ENCODE measurements around the gene FAM81B.

The FAM81B gene

DNA sequence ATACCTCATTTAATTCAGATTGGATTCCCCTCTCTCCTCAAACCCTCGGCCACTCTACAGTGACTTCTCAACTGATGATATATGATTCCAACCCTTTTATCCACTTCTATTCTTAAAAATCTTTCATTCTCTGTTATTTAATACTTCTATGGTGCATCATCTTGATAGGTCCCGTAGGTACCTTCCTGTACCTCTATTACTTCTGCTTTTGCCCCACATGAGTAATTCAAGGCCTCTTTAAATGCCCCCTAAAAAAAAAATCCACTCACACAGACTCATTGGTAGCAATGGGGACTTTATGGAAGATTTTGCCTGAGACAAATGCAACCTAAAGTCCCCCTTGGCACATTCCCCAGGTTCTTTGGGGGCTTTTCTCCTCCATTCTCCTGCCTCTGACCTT lies 54.3 kb downstream of the FAM81B start:
- Histone ChIP-seq H3K9me3 (no peaks in the 10 kb centered on the region), H3K27me3 (peaks cover 16% of the 10 kb centered on the region), H3K4me3 (ENCODE audit: low read depth, low read length) (no peak overlapping the region), H3K36me3 (no peaks in the 10 kb centered on the region), H3K4me1 (no peaks in the 10 kb centered on the region)
- no peak for DNase-seq
- TF ChIP-seq, protein P1, sequence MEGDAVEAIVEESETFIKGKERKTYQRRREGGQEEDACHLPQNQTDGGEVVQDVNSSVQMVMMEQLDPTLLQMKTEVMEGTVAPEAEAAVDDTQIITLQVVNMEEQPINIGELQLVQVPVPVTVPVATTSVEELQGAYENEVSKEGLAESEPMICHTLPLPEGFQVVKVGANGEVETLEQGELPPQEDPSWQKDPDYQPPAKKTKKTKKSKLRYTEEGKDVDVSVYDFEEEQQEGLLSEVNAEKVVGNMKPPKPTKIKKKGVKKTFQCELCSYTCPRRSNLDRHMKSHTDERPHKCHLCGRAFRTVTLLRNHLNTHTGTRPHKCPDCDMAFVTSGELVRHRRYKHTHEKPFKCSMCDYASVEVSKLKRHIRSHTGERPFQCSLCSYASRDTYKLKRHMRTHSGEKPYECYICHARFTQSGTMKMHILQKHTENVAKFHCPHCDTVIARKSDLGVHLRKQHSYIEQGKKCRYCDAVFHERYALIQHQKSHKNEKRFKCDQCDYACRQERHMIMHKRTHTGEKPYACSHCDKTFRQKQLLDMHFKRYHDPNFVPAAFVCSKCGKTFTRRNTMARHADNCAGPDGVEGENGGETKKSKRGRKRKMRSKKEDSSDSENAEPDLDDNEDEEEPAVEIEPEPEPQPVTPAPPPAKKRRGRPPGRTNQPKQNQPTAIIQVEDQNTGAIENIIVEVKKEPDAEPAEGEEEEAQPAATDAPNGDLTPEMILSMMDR (IDR thresholded peaks at IDR 0.05; ENCODE audit: low read depth, low read length), result no peak

DNA sequence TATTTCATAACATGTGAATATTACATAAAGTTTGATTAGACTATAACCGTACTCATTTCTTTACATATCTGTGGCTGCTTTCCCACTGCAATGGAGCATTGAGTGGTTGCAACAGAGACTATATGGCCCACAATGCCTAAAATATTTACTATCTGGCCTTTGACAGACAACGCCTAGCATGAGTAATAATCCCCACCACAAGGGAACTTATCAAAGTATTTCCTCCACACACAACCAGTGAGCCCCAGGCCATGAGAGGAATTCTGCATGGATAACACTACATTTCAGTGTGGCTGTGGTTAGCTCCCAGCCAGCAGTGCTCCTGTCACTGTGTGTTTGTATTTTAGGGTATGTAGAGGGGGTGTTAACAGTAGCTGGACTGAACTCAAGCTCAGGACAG lies 54.8 kb downstream of the FAM81B start:
- H3K27me3 ChIP-seq, result peaks cover 11% of the 10 kb centered on the region
- TF ChIP-seq, protein P1 (IDR thresholded peaks at IDR 0.05; ENCODE audit: low read depth, low read length), result no peak
- H3K9me3 ChIP-seq, result no peaks in the 10 kb centered on the region
- H3K36me3 ChIP-seq, result no peaks in the 10 kb centered on the region
- no peak for DNase-seq
- no peaks in the 10 kb centered on the region for H3K4me1 ChIP-seq
- H3K4me3 ChIP-seq (ENCODE audit: low read depth, low read length), result no peak overlapping the region

DNA sequence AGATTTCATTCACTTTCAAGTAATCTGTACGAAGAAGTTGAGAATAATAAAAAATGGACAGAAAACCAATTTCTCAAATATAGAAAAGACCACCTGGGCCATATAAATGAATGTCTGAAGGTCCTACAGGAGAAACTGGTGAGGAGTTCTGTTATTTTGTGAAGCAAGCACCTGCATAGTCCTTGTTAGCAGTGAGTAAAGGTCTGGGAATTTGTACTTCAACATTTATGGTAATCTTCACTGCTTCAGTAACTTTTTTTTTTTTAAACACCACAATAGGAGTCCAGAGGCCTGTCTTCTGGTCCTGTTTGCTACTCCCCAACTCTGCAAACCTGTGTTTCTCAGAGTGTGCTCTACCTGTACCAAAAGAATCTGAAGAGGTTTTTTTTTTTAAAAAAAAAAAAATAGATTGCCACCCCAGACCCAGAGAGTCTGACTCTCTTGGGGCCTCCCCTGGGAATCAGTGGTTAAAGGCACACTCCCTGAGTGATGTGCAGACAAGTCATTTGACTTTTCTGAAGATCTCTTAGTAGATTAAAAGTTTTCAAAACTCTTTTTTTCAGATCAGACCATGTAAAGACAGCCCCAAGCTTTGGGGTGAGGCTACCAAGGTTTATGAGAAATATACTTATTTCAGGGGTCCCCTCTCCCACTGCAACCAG lies 55.5 kb downstream of the FAM81B start:
- no peak for DNase-seq
- Histone ChIP-seq H3K9me3 (no peaks in the 10 kb centered on the region), H3K27me3 (peaks cover 6% of the 10 kb centered on the region), H3K4me3 (ENCODE audit: low read depth, low read length) (no peak overlapping the region), H3K36me3 (no peaks in the 10 kb centered on the region), H3K4me1 (no peaks in the 10 kb centered on the region)
- TF ChIP-seq, protein P1 (IDR thresholded peaks at IDR 0.05; ENCODE audit: low read depth, low read length), result no peak

DNA sequence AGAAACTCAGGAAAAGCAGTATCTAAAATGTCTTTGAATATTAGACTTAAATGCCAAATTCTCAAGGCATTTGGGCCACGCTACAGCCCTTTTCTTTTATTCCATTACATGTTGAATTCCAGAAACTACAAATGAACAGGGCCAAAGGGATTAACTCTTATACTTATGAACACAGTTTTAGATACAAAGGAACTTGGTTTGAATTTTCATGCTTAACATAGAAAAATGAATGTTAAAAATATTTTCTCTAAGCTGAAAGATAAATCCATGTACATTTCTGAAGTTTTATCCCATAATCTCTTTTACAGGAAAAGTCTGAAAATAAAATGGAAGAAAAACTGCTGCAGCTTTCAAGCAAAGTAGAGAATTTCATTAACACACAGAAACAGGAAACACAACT lies 56.8 kb downstream of the FAM81B start:
- TF ChIP-seq, protein P1 (IDR thresholded peaks at IDR 0.05; ENCODE audit: low read depth, low read length), result no peak
- Histone ChIP-seq H3K27me3 (no peaks in the 10 kb centered on the region), H3K4me3 (ENCODE audit: low read depth, low read length) (no peak overlapping the region), H3K9me3 (no peaks in the 10 kb centered on the region), H3K4me1 (no peaks in the 10 kb centered on the region), H3K36me3 (no peaks in the 10 kb centered on the region)
- DNase-seq, result no peak

DNA sequence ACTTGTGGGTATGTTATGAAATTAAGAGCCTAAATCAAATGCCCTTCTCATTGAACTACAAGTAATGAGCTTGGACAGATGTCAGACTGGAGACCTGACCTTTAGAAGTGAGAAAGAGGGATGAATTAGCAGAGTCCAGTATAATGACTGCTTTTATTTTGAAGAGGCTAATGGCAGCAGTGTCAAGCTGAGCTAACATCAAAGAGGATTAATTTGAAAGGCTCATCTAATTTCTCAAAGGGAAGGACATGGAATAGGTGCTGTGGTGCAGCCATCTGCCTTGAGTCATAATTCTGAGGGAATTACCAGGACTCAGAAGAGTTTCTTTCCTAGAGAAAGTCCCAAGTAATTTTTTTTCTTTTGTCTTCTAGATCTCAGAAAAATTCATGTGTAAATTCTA lies 57.6 kb downstream of the FAM81B start:
- no peaks in the 10 kb centered on the region for H3K27me3 ChIP-seq

DNA sequence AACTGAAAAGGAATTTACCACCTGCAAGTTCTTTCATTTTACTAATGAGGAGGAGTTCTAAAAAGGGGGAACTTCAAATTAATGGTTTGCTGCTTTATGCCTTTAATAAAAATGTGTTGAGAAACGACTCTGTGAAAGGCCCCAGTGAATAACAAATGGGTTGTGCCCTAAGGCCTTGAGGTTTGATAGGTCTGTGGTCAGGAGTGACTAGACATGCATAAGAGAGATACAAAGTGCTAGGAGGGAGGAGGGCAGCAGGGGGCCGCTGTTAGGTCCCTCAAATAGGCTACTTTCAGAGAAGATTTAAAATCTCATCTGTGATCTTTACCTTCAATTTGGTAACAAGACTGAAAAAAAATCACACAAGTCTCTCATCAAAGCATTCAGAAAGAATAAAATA lies 58.3 kb downstream of the FAM81B start:
- no peak for DNase-seq
- TF ChIP-seq, protein P1 (IDR thresholded peaks at IDR 0.05; ENCODE audit: low read depth, low read length), result no peak

More for the DNA sequence above, 57.6 kb downstream of the FAM81B start:
- Histone ChIP-seq H3K4me3 (ENCODE audit: low read depth, low read length) (no peak overlapping the region), H3K36me3 (no peaks in the 10 kb centered on the region), H3K9me3 (no peaks in the 10 kb centered on the region), H3K4me1 (no peaks in the 10 kb centered on the region)
- TF ChIP-seq, protein P1 (IDR thresholded peaks at IDR 0.05; ENCODE audit: low read depth, low read length), result no peak
- no peak for DNase-seq

More for the DNA sequence above, 58.3 kb downstream of the FAM81B start:
- H3K36me3 ChIP-seq, result no peaks in the 10 kb centered on the region
- no peaks in the 10 kb centered on the region for H3K9me3 ChIP-seq
- H3K4me1 ChIP-seq, result no peaks in the 10 kb centered on the region
- no peaks in the 10 kb centered on the region for H3K27me3 ChIP-seq
- H3K4me3 ChIP-seq (ENCODE audit: low read depth, low read length), result no peak overlapping the region
